ENCODE measurements around the gene CTBP1.

Gene CTBP1

GRCh38 chr4:1191621-1192020, 57.3 kb downstream of the CTBP1 start:
- no peaks in the 10 kb centered on the region for H3K4me1 ChIP-seq (ENCODE audit: control insufficient read depth, insufficient read depth, low read length, poor library complexity, severe bottlenecking)
- no peak overlapping the region for H3K27ac ChIP-seq (ENCODE audit: insufficient read depth, low read length, poor library complexity, severe bottlenecking)

GRCh38 chr4:1187182-1187581, 61.7 kb downstream of the CTBP1 start:
- H3K9me3 ChIP-seq (ENCODE audit: control insufficient read depth, low read length), result no peaks in the 10 kb centered on the region
- no peak overlapping the region for H3K4me3 ChIP-seq (ENCODE audit: insufficient read depth, low read depth, low read length, poor library complexity, severe bottlenecking)
- H3K27ac ChIP-seq (ENCODE audit: insufficient read depth, low read length, poor library complexity, severe bottlenecking), result no peak overlapping the region
- H3K36me3 ChIP-seq (ENCODE audit: control insufficient read depth, insufficient read depth, low read length), result no peaks in the 10 kb centered on the region
- H3K4me1 ChIP-seq (ENCODE audit: control insufficient read depth, insufficient read depth, low read length, poor library complexity, severe bottlenecking), result no peaks in the 10 kb centered on the region
- no peaks in the 10 kb centered on the region for H3K27me3 ChIP-seq (replicated peaks; ENCODE audit: control insufficient read depth, insufficient read depth, low read length, poor library complexity, severe bottlenecking)
- DNase-seq, result no peak

More at GRCh38 chr4:1191621-1192020, 57.3 kb downstream of the CTBP1 start:
- no peak for DNase-seq
- no peaks in the 10 kb centered on the region for H3K27me3 ChIP-seq (replicated peaks; ENCODE audit: control insufficient read depth, insufficient read depth, low read length, poor library complexity, severe bottlenecking)
- H3K9me3 ChIP-seq (ENCODE audit: control insufficient read depth, low read length), result no peaks in the 10 kb centered on the region
- H3K36me3 ChIP-seq (ENCODE audit: control insufficient read depth, insufficient read depth, low read length), result no peaks in the 10 kb centered on the region
- no peak overlapping the region for H3K4me3 ChIP-seq (ENCODE audit: insufficient read depth, low read depth, low read length, poor library complexity, severe bottlenecking)

DNA sequence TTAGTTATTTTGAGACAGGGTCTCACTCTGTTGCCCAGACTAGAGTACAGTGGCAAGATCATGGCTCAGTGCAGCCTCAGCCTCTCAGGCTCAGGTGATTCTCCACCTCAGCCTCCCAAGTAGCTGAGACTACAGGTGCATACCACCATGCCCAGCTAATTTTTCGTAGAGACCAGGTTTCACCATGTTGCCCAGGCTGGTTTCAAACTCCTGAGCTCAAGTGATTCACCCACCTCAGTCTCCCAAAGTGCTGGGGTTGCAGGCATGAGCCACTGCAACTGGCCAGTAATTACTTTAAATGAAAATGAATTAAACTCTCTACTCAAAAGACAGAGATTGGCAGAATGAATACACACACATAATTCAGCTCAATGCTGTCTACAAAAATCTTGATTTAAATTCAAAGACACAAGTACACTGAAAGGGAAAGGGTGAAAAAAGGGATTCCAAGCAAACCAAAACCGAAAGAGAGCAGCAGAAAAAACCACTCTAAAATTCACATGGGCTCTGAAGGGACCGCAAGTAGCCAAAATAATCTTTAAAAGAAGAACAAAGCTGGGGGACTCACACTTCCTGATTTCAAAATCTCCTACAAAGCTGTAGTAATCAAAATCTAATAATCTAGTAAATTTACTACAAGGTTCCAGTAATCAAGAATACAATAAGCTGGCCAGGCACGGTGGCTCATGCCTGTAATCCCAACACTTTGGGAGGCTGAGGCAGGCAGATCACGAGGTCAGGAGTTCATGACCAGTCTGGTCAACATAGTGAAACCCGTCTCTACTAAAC, 64.8 kb downstream of the CTBP1 start:
- Histone ChIP-seq H3K27ac (ENCODE audit: insufficient read depth, low read length, poor library complexity, severe bottlenecking) (no peak overlapping the region), H3K36me3 (ENCODE audit: control insufficient read depth, insufficient read depth, low read length) (no peaks in the 10 kb centered on the region), H3K9me3 (ENCODE audit: control insufficient read depth, low read length) (no peaks in the 10 kb centered on the region), H3K4me1 (ENCODE audit: control insufficient read depth, insufficient read depth, low read length, poor library complexity, severe bottlenecking) (no peaks in the 10 kb centered on the region), H3K27me3 (replicated peaks; ENCODE audit: control insufficient read depth, insufficient read depth, low read length, poor library complexity, severe bottlenecking) (no peaks in the 10 kb centered on the region), H3K4me3 (ENCODE audit: insufficient read depth, low read depth, low read length, poor library complexity, severe bottlenecking) (no peak overlapping the region)
- DNase-seq, result no peak

DNA sequence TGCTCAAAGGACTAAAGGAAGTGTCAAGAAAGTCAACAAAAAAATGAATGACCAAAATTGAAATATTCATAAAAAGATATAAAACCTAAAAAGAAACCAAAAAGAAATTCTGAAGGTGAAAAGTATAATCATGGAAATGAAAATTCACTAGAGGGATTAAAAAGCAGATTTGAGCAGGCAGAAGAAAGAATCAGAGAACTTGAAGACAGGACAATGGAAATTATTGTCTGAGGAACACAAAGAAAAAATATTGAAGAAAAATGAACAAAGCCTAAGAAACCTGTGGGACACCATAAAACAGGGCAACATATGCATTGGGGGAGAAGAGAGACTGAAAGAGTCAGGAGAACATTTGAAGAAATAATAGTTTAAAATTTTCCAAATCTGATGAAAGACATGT, 66.6 kb downstream of the CTBP1 start:
- H3K27me3 ChIP-seq (replicated peaks; ENCODE audit: control insufficient read depth, insufficient read depth, low read length, poor library complexity, severe bottlenecking), result no peaks in the 10 kb centered on the region
- no peak for DNase-seq
- no peak overlapping the region for H3K4me3 ChIP-seq (ENCODE audit: insufficient read depth, low read depth, low read length, poor library complexity, severe bottlenecking)
- H3K4me1 ChIP-seq (ENCODE audit: control insufficient read depth, insufficient read depth, low read length, poor library complexity, severe bottlenecking), result no peaks in the 10 kb centered on the region
- H3K9me3 ChIP-seq (ENCODE audit: control insufficient read depth, low read length), result no peaks in the 10 kb centered on the region
- H3K27ac ChIP-seq (ENCODE audit: insufficient read depth, low read length, poor library complexity, severe bottlenecking), result no peak overlapping the region
- no peaks in the 10 kb centered on the region for H3K36me3 ChIP-seq (ENCODE audit: control insufficient read depth, insufficient read depth, low read length)

- no peaks in the 10 kb centered on the region for H3K4me1 ChIP-seq (ENCODE audit: control insufficient read depth, insufficient read depth, low read length, poor library complexity, severe bottlenecking)
- H3K9me3 ChIP-seq (ENCODE audit: control insufficient read depth, low read length), result no peaks in the 10 kb centered on the region
- no peaks in the 10 kb centered on the region for H3K27me3 ChIP-seq (replicated peaks; ENCODE audit: control insufficient read depth, insufficient read depth, low read length, poor library complexity, severe bottlenecking)
Measured at GRCh38 chr4:1180663-1181062, 68.3 kb downstream of the CTBP1 start.

DNA sequence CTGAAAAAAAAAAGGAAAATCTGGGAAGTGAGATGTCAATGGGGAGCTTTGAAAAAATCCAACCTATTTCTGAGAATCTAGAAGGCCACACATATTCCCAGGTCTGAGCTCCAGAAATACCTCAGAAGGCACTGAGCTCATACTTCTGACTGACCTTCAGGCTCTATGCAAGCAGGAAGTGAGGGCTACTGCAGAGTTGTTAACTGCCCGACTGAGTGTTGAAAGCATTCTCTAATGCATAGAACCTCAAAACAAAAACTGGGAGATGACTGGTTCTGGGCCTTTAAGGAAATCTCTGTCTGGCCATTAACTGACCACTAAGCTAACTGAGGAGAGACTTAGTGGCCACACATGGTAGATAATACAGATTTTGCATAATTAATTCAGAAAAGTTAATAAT, 69.0 kb downstream of the CTBP1 start:
- Histone ChIP-seq H3K4me3 (ENCODE audit: insufficient read depth, low read depth, low read length, poor library complexity, severe bottlenecking) (no peak overlapping the region), H3K36me3 (ENCODE audit: control insufficient read depth, insufficient read depth, low read length) (no peaks in the 10 kb centered on the region), H3K27ac (ENCODE audit: insufficient read depth, low read length, poor library complexity, severe bottlenecking) (no peak overlapping the region), H3K27me3 (replicated peaks; ENCODE audit: control insufficient read depth, insufficient read depth, low read length, poor library complexity, severe bottlenecking) (no peaks in the 10 kb centered on the region), H3K9me3 (ENCODE audit: control insufficient read depth, low read length) (no peaks in the 10 kb centered on the region), H3K4me1 (ENCODE audit: control insufficient read depth, insufficient read depth, low read length, poor library complexity, severe bottlenecking) (no peaks in the 10 kb centered on the region)
- no peak for DNase-seq

More at GRCh38 chr4:1180663-1181062, 68.3 kb downstream of the CTBP1 start:
- Histone ChIP-seq H3K36me3 (ENCODE audit: control insufficient read depth, insufficient read depth, low read length) (no peaks in the 10 kb centered on the region), H3K4me3 (ENCODE audit: insufficient read depth, low read depth, low read length, poor library complexity, severe bottlenecking) (no peak overlapping the region), H3K27ac (ENCODE audit: insufficient read depth, low read length, poor library complexity, severe bottlenecking) (no peak overlapping the region)
- DNase-seq, result no peak

GRCh38 chr4:1179089-1179441, 69.9 kb downstream of the CTBP1 start:
- Histone ChIP-seq H3K27me3 (replicated peaks; ENCODE audit: control insufficient read depth, insufficient read depth, low read length, poor library complexity, severe bottlenecking) (no peaks in the 10 kb centered on the region), H3K4me3 (ENCODE audit: insufficient read depth, low read depth, low read length, poor library complexity, severe bottlenecking) (no peak overlapping the region), H3K27ac (ENCODE audit: insufficient read depth, low read length, poor library complexity, severe bottlenecking) (no peak overlapping the region), H3K4me1 (ENCODE audit: control insufficient read depth, insufficient read depth, low read length, poor library complexity, severe bottlenecking) (no peaks in the 10 kb centered on the region), H3K9me3 (ENCODE audit: control insufficient read depth, low read length) (no peaks in the 10 kb centered on the region), H3K36me3 (ENCODE audit: control insufficient read depth, insufficient read depth, low read length) (no peaks in the 10 kb centered on the region)
- no peak for DNase-seq

DNA sequence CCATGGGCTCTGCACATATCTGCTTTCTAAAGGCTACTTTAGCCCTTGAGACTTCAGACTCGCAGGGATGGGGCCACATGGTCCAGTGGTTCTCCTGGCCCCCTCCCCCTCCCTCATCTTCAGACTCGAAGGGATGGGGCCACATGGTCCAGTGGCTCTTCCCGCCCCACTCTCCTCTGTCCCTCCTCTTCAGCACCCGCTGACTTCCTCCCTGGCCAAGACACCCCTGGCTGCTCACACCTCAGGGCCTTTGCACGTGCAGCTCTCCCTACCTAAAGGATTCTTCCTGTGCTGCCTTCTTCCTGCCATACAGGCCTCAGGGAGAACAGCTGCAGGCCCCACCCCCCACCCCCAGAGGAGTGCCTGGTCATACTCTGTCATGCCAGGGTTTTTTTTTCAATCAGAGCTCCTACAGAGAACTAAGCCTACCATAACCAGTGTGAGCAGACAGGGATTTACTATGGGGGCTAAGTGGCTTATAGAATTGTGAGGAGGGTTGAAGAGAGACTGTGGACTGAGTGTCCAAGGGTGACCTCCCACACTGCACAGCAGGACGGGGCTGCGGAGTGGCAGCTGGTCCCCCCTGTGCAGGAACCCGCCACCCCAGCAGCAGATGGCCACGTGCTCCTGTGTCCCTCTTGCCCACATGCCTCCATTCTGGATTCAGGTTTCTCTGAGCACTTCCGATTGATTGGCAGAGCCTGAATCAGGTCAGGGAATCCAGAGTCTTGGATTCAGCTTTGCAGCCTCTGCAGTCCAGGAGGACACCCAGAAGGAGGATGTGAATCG, 70.4 kb downstream of the CTBP1 start:
- no peak overlapping the region for H3K27ac ChIP-seq (ENCODE audit: insufficient read depth, low read length, poor library complexity, severe bottlenecking)
- no peak overlapping the region for H3K4me3 ChIP-seq (ENCODE audit: insufficient read depth, low read depth, low read length, poor library complexity, severe bottlenecking)
- H3K4me1 ChIP-seq (ENCODE audit: control insufficient read depth, insufficient read depth, low read length, poor library complexity, severe bottlenecking), result no peaks in the 10 kb centered on the region
- DNase-seq, result no peak
- H3K9me3 ChIP-seq (ENCODE audit: control insufficient read depth, low read length), result no peaks in the 10 kb centered on the region
- H3K36me3 ChIP-seq (ENCODE audit: control insufficient read depth, insufficient read depth, low read length), result no peaks in the 10 kb centered on the region
- peaks cover under 1% of the 10 kb centered on the region for H3K27me3 ChIP-seq (replicated peaks; ENCODE audit: control insufficient read depth, insufficient read depth, low read length, poor library complexity, severe bottlenecking)

GRCh38 chr4:1177274-1178141, 71.4 kb downstream of the CTBP1 start:
- DNase-seq, result peak in 1 of 3 donors; percentile 30
- Histone ChIP-seq H3K36me3 (ENCODE audit: control insufficient read depth, insufficient read depth, low read length) (no peaks in the 10 kb centered on the region), H3K4me1 (ENCODE audit: control insufficient read depth, insufficient read depth, low read length, poor library complexity, severe bottlenecking) (peaks cover under 1% of the 10 kb centered on the region), H3K9me3 (ENCODE audit: control insufficient read depth, low read length) (no peaks in the 10 kb centered on the region), H3K4me3 (ENCODE audit: insufficient read depth, low read depth, low read length, poor library complexity, severe bottlenecking) (no peak overlapping the region), H3K27me3 (replicated peaks; ENCODE audit: control insufficient read depth, insufficient read depth, low read length, poor library complexity, severe bottlenecking) (peaks cover 8% of the 10 kb centered on the region), H3K27ac (ENCODE audit: insufficient read depth, low read length, poor library complexity, severe bottlenecking) (no peak overlapping the region)

Measured in effector memory CD4-positive, alpha-beta T cell (primary cell).